Psoas muscle (tissue), 8 donors: ENCODE measurements around the gene FGF14. TPM values are rescaled to one million over a fixed set of nuclear protein-coding genes. Genes with fewer than 3 reads are reported as not detected.

Source experiments
- ATAC-seq, 4 donors: fragments of 200-7000 bp; cut with Tn5 transposase; one replicate each; pipeline ENCODE4 v1.9.1; 2020; ENCODE audit warnings: moderate library complexity in 3 of 4, mild to moderate bottlenecking in 2 of 4
- DNase-seq, 2 donors: peaks; one replicate each; pipeline ENCODE4 v3.0.0-alpha.2; 2020
- H3K27ac ChIP-seq: fragments of 200-600 bp; one replicate; pipeline ENCODE4 v1.8.0; 2022
- H3K27me3 ChIP-seq, 3 donors: fragments of 200-600 bp in 1 of 3; one replicate each; pipeline versions ENCODE4 v1.6.1 to v1.8.0; 2013 to 2022; ENCODE audit warnings: low read length in 2 of 3, mild to moderate bottlenecking in 2 of 3, moderate library complexity in 1 of 3; ENCODE audit not compliant: insufficient read depth in 3 of 3
- H3K36me3 ChIP-seq, 2 donors: fragments of 200-600 bp in 1 of 2; one replicate each; pipeline versions ENCODE4 v1.6.1 to v1.8.0; 2013 to 2022; ENCODE audit warnings: low read depth in 1 of 2, mild to moderate bottlenecking in 1 of 2, moderate library complexity in 1 of 2; ENCODE audit not compliant: insufficient read depth in 1 of 2
- H3K4me1 ChIP-seq: fragments of 200-600 bp; one replicate; pipeline ENCODE4 v1.8.0; 2022
- H3K4me3 ChIP-seq: fragments of 200-600 bp; one replicate; pipeline ENCODE4 v1.8.0; 2022; ENCODE audit warnings: mild to moderate bottlenecking
- H3K9me3 ChIP-seq: fragments of 200-600 bp; one replicate; pipeline ENCODE4 v1.8.0; 2022
- CTCF ChIP-seq: fragments of 200-600 bp; IDR thresholded peaks from one replicate; pipeline ENCODE4 v1.8.0; 2022; ENCODE audit warnings: antibody characterized with exemption
- WGBS, 3 donors: extraction: QIAGEN DNeasy Blood & Tissue Kit; methylation state at CpG; one replicate each; pipeline versions ENCODE4 v1.1.6 to v1.1.7; 2013; 5-methylcytosine and 5-hydroxymethylcytosine counted together
- intact Hi-C, 2 donors: fragments of 100-400 bp; cut with DNase I; formaldehyde crosslinking; loops; one replicate each; pipeline versions ENCODE4 v1.11.0 to v1.14.2; 2022
- polyA plus RNA-seq, 3 donors: library from polyadenylated mRNA; stranded (reverse); fragments of 200-250 nt; gene quantifications; one replicate each; pipeline ENCODE4 v1.2.3, GENCODE V29; 2013
- total RNA-seq, 4 donors: library from RNA; stranded (reverse); fragmentation: NEBNext Ultra II Directional in 2 of 4; extraction: Animal tissue kit (Norgen Biotek cat#: 25700) in 2 of 4; gene quantifications; one replicate each; pipeline versions ENCODE4 v1.2.1 to v1.2.4, GENCODE V29; 2021 to 2023
- donor health status: healthy with polysubstance abuse.
- donor health status: DM: no; HTN: no; CAD: no; lungs with moderate emphysema.
- donor health status: Bipolar disorder and iron deficiency.
- donor health status: healthy.
- donor health status: DM: yes; HTN: yes; CAD: no.
- donor health status: DM: no; HTN: no; CAD: no.
- donor health status: DM: no; HTN: no; CAD: no.
- donor health status: DM: yes; HTN: yes; CAD: no.

Gene FGF14
- total and polyA plus RNA-seq, 7 donors: 0.01 to 0.05 (median 0.02) TPM; not detected in 4

- TF ChIP-seq CTCF: no peak
- no peak for DNase-seq
- Histone ChIP-seq H3K27me3 (no peaks in the 10 kb centered on the region), H3K36me3 (no peaks in the 10 kb centered on the region), H3K4me3 (no peak overlapping the region), H3K27ac (no peak overlapping the region), H3K9me3 (no peaks in the 10 kb centered on the region), H3K4me1 (no peaks in the 10 kb centered on the region)
- no peak for ATAC-seq
- intact Hi-C loops: no loop called here
Measured at GRCh38 chr13:101967781-101968180, 434.1 kb downstream of the FGF14 start.

- H3K36me3 ChIP-seq: no peaks in the 10 kb centered on the region
- intact Hi-C loops: no loop called here
- no peak for TF ChIP-seq CTCF
Measured at GRCh38 chr13:101967216-101967615, 434.6 kb downstream of the FGF14 start.

GRCh38 chr13:101965096-101965495 is 436.8 kb downstream of the FGF14 start:
- H3K9me3 ChIP-seq: no peaks in the 10 kb centered on the region
- intact Hi-C loops: no loop called here
- 39 to 55% (median 50%) methylated on average over 5 of the region's 5 CpGs for WGBS, 3 donors
- DNase-seq (no peak), ATAC-seq (no peak)
- H3K36me3 ChIP-seq: no peaks in the 10 kb centered on the region
- H3K4me3 ChIP-seq: no peak overlapping the region
- H3K27ac ChIP-seq: no peak overlapping the region
- H3K27me3 ChIP-seq: no peaks in the 10 kb centered on the region
- TF ChIP-seq CTCF: no peak
- H3K4me1 ChIP-seq: no peaks in the 10 kb centered on the region

More at GRCh38 chr13:101967216-101967615, 434.6 kb downstream of the FGF14 start:
- no peaks in the 10 kb centered on the region for H3K4me1 ChIP-seq
- H3K9me3 ChIP-seq: no peaks in the 10 kb centered on the region
- H3K4me3 ChIP-seq: no peak overlapping the region
- no peak for ATAC-seq
- DNase-seq: no peak
- H3K27me3 ChIP-seq: no peaks in the 10 kb centered on the region
- no peak overlapping the region for H3K27ac ChIP-seq

- 78 to 83% (median 81%) methylated on average over 5 of the region's 5 CpGs for WGBS, 3 donors
- no peak overlapping the region for H3K4me3 ChIP-seq
- H3K27ac ChIP-seq: no peak overlapping the region
- intact Hi-C loops: no loop called here
- H3K27me3 ChIP-seq: no peaks in the 10 kb centered on the region
- no peaks in the 10 kb centered on the region for H3K36me3 ChIP-seq
- H3K4me1 ChIP-seq: no peaks in the 10 kb centered on the region
- no peak for DNase-seq
- no peak for TF ChIP-seq CTCF
- no peak for ATAC-seq
- H3K9me3 ChIP-seq: no peaks in the 10 kb centered on the region
Measured at GRCh38 chr13:101959016-101959415, 442.8 kb downstream of the FGF14 start.

- no peaks in the 10 kb centered on the region for H3K4me1 ChIP-seq
- H3K27ac ChIP-seq: no peak overlapping the region
Measured at GRCh38 chr13:101955764-101956163, 446.1 kb downstream of the FGF14 start.

More at GRCh38 chr13:101955764-101956163, 446.1 kb downstream of the FGF14 start:
- H3K4me3 ChIP-seq: no peak overlapping the region
- intact Hi-C loops: no loop called here
- no peak for TF ChIP-seq CTCF
- H3K9me3 ChIP-seq: no peaks in the 10 kb centered on the region
- no peaks in the 10 kb centered on the region for H3K27me3 ChIP-seq
- 51 to 56% (median 53%) methylated on average over 3 of the region's 3 CpGs for WGBS, 3 donors
- ATAC-seq: no peak
- no peaks in the 10 kb centered on the region for H3K36me3 ChIP-seq
- no peak for DNase-seq
